Left renal pelvis (tissue), 4 donors: ENCODE data around the gene VIT. TPM values are rescaled to one million over a fixed set of nuclear protein-coding genes. Genes with fewer than 3 reads are reported as not detected.

Experiments used
- DNase-seq, 4 donors: peaks; one replicate each; pipeline ENCODE4 v3.0.0-alpha.2; 2013; ENCODE audit warnings: low read depth in 4 of 4, low spot score in 3 of 4
- polyA plus RNA-seq, 4 donors: library from polyadenylated mRNA; unstranded; fragments of 120-200 nt; gene quantifications; one replicate each; pipeline ENCODE4 v1.2.1, GENCODE V29; 2013; ENCODE audit not compliant: insufficient read length in 4 of 4

Gene VIT
- 1 to 10 TPM in 1 of 4 donors, under 1 TPM in 2, not detected in 1; 0.09 to 4.6 (median 0.20) TPM for polyA plus RNA-seq

GRCh38 chr2:36696533-36696932, at the start of gene VIT:
TSS of gene VIT (plus strand) at chr2:36696707. CDS start at chr2:36716371, 19,664 bp downstream.
- DNase-seq: no peak

GRCh38 chr2:36650031-36650829, 46.3 kb upstream of the VIT start:
- DNase-seq: no peak

GRCh38 chr2:36653155-36653554, 43.4 kb upstream of the VIT start:
- DNase-seq: no peak

GRCh38 chr2:36653967-36654694, 42.4 kb upstream of the VIT start:
- DNase-seq: no peak

- no peak for DNase-seq
Measured at GRCh38 chr2:36655453-36655852, 41.1 kb upstream of the VIT start.

- no peak for DNase-seq
Measured at GRCh38 chr2:36657703-36658102, 38.8 kb upstream of the VIT start.

GRCh38 chr2:36658277-36658748, 38.2 kb upstream of the VIT start:
- no peak for DNase-seq

- no peak for DNase-seq
Measured at GRCh38 chr2:36659218-36659617, 37.3 kb upstream of the VIT start.

- DNase-seq: no peak
Measured at GRCh38 chr2:36659872-36660312, 36.6 kb upstream of the VIT start.

- no peak for DNase-seq
Measured at GRCh38 chr2:36662638-36663037, 33.9 kb upstream of the VIT start.

- no peak for DNase-seq
Measured at GRCh38 chr2:36663295-36663694, 33.2 kb upstream of the VIT start.

GRCh38 chr2:36663851-36664695, 32.4 kb upstream of the VIT start:
- peak; percentile 48 to 66 (median 56) for DNase-seq

GRCh38 chr2:36664696-36665076, 31.8 kb upstream of the VIT start:
- peak; percentile 40 to 48 (median 46) for DNase-seq

- no peak for DNase-seq
Measured at GRCh38 chr2:36667931-36668330, 28.6 kb upstream of the VIT start.

GRCh38 chr2:36670881-36671595, 25.5 kb upstream of the VIT start:
- DNase-seq: no peak

- no peak for DNase-seq
Measured at GRCh38 chr2:36671731-36672130, 24.8 kb upstream of the VIT start.

- no peak for DNase-seq
Measured at GRCh38 chr2:36672199-36672598, 24.3 kb upstream of the VIT start.

GRCh38 chr2:36675579-36676282, 20.8 kb upstream of the VIT start:
- no peak for DNase-seq

GRCh38 chr2:36676364-36676763, 20.1 kb upstream of the VIT start:
- DNase-seq: no peak

GRCh38 chr2:36677386-36677785, 19.1 kb upstream of the VIT start:
- no peak for DNase-seq
